Tibial artery (tissue), 4 donors: Measurements from ENCODE around the gene VPS11.

Experiments used
- DNase-seq, 2 donors: peaks; one replicate each; pipeline ENCODE4 v3.0.0-alpha.2; 2019
- H3K27ac ChIP-seq, 2 donors: fragments of 200-600 bp; sonication (generic) in 1 of 2; 1 replicate in 1 of 2; 2 replicates in 1 of 2; pipeline ENCODE4 v1.5.1; 2018 to 2019; ENCODE audit warnings: mild to moderate bottlenecking in 1 of 2
- H3K27me3 ChIP-seq, 2 donors: fragments of 200-600 bp; sonication (generic) in 1 of 2; one replicate each; pipeline versions ENCODE4 v1.5.1 to v1.6.0; 2016 to 2019
- H3K36me3 ChIP-seq, 3 donors: fragments of 200-600 bp; sonication (generic) in 2 of 3; one replicate each; pipeline ENCODE4 v1.5.1; 2016 to 2019; ENCODE audit warnings: mild to moderate bottlenecking in 2 of 3
- H3K4me1 ChIP-seq, 4 donors: fragments of 200-600 bp; sonication (generic) in 2 of 4; 1 replicate in 3 of 4; 2 replicates in 1 of 4; pipeline ENCODE4 v1.5.1; 2016 to 2019
- H3K4me3 ChIP-seq, 2 donors: fragments of 200-600 bp; sonication (generic) in 1 of 2; 1 replicate in 1 of 2; 2 replicates in 1 of 2; pipeline ENCODE4 v1.5.1; 2018 to 2019; ENCODE audit warnings: mild to moderate bottlenecking in 2 of 2
- H3K9me3 ChIP-seq, 3 donors: fragments of 200-600 bp; sonication (generic) in 1 of 3; one replicate each; pipeline ENCODE4 v1.5.1; 2016 to 2019
- CTCF ChIP-seq, 2 experiments: fragments of 200-600 bp in 1 of 2; fragments of 450-650 bp in 1 of 2; IDR thresholded peaks; one replicate each; pipeline ENCODE4 v1.5.1; 2017 to 2019; ENCODE audit warnings: antibody characterized with exemption in 2 of 2, mild to moderate bottlenecking in 1 of 2, moderate library complexity in 1 of 2
- intact Hi-C: fragments of 100-400 bp; cut with DNase I; formaldehyde crosslinking; loops from one replicate; pipeline ENCODE4 v1.15.0; 2023; ENCODE audit warnings: low total_unique reads

VPS11 gene

GRCh38 chr11:119091966-119092879 is 24.6 kb downstream of the VPS11 start:
- Histone ChIP-seq H3K9me3 (no peaks in the 10 kb centered on the region), H3K4me1 (peaks cover 0 to 26% (median 19%) of the 10 kb centered on the region in 4 donors), H3K27ac (peak overlapping the region in 1 of 2 donors; percentile 94), H3K4me3 (no peak overlapping the region), H3K36me3 (peaks cover 6 to 25% (median 12%) of the 10 kb centered on the region in 3 donors), H3K27me3 (no peaks in the 10 kb centered on the region)
- no peak for DNase-seq
- no peak for TF ChIP-seq CTCF (IDR thresholded peaks at IDR 0.05)
- intact Hi-C loops: no loop called here

- Histone ChIP-seq H3K4me1 (peaks cover 0 to 26% (median 19%) of the 10 kb centered on the region in 4 donors), H3K9me3 (no peaks in the 10 kb centered on the region), H3K27ac (peak overlapping the region; percentile 94 to 98), H3K36me3 (peaks cover 6 to 34% (median 21%) of the 10 kb centered on the region in 3 donors), H3K27me3 (no peaks in the 10 kb centered on the region), H3K4me3 (peak overlapping the region; percentile 77 to 88)
- intact Hi-C loops: no loop called here
- no peak for DNase-seq
- no peak for TF ChIP-seq CTCF (IDR thresholded peaks at IDR 0.05)
These were observed 25.5 kb downstream of the VPS11 start for GRCh38 chr11:119092880-119093842.

- DNase-seq: peak in 1 of 2 donors; percentile 72
- peaks cover 6 to 37% (median 22%) of the 10 kb centered on the region in 3 donors for H3K36me3 ChIP-seq
- peaks cover 0 to 26% (median 19%) of the 10 kb centered on the region in 4 donors for H3K4me1 ChIP-seq
- intact Hi-C loops: no loop called here
- H3K4me3 ChIP-seq: peak overlapping the region; percentile 77 to 88
- no peaks in the 10 kb centered on the region for H3K27me3 ChIP-seq
- peak overlapping the region; percentile 94 to 98 for H3K27ac ChIP-seq
- no peak for TF ChIP-seq CTCF (IDR thresholded peaks at IDR 0.05)
- H3K9me3 ChIP-seq: no peaks in the 10 kb centered on the region
These were observed 26.6 kb downstream of the VPS11 start for GRCh38 chr11:119093942-119094815.

- DNase-seq: peak; percentile 86 to 93
- Histone ChIP-seq H3K4me1 (peaks cover 0 to 26% (median 19%) of the 10 kb centered on the region in 4 donors), H3K36me3 (peaks cover 6 to 37% (median 22%) of the 10 kb centered on the region in 3 donors), H3K27ac (peak overlapping the region; percentile 94 to 98), H3K9me3 (no peaks in the 10 kb centered on the region), H3K4me3 (peak overlapping the region; percentile 77 to 88), H3K27me3 (no peaks in the 10 kb centered on the region)
- peak; percentile 56 to 73 for TF ChIP-seq CTCF (IDR thresholded peaks at IDR 0.05)
- intact Hi-C loops: no loop called here
These were observed 27.1 kb downstream of the VPS11 start for GRCh38 chr11:119094816-119095065.
